RWPE2 (cell line): Measurements from ENCODE around the gene FOXA2.
A peak's percentile ranks its signal among the peaks of the same experiment; 100 is the strongest.

Source experiments
- ATAC-seq: fragments of 200-7000 bp; cut with Tn5 transposase; 3 replicates; pipeline ENCODE4 v1.9.1; 2021; ENCODE audit warnings: low read depth
- DNase-seq: peaks from one replicate; pipeline ENCODE4 v3.0.0-alpha.2; 2020; ENCODE audit warnings: low spot score
- H3K27ac ChIP-seq: fragments of 450-650 bp; 2 replicates; pipeline ENCODE4 v1.5.1; 2017; ENCODE audit warnings: mild to moderate bottlenecking; ENCODE audit not compliant: poor library complexity, severe bottlenecking
- H3K27me3 ChIP-seq: fragments of 250-450 bp; sonication (Bioruptor Pico); 2 replicates; pipeline ENCODE4 v1.5.1; 2021; ENCODE audit warnings: mild to moderate bottlenecking, moderate library complexity; ENCODE audit not compliant: insufficient read depth, poor library complexity, severe bottlenecking
- H3K36me3 ChIP-seq: fragments of 250-450 bp; sonication (Bioruptor Pico); 2 replicates; pipeline ENCODE4 v1.5.1; 2020; ENCODE audit warnings: low read depth, mild to moderate bottlenecking, moderate library complexity
- H3K4me1 ChIP-seq: fragments of 250-450 bp; sonication (Bioruptor Pico); 2 replicates; pipeline ENCODE4 v1.5.1; 2021; ENCODE audit warnings: mild to moderate bottlenecking, moderate library complexity; ENCODE audit not compliant: insufficient read depth, poor library complexity, severe bottlenecking
- H3K4me3 ChIP-seq: fragments of 250-450 bp; sonication (Bioruptor Pico); 2 replicates; pipeline ENCODE4 v1.5.1; 2021; ENCODE audit warnings: mild to moderate bottlenecking, moderate library complexity; ENCODE audit not compliant: severe bottlenecking
- H3K9me3 ChIP-seq: fragments of 250-450 bp; sonication (Bioruptor Pico); 2 replicates; pipeline ENCODE4 v1.5.1; 2021; ENCODE audit warnings: mild to moderate bottlenecking, moderate library complexity; ENCODE audit not compliant: severe bottlenecking
- CTCF ChIP-seq: fragments of 450-650 bp; IDR thresholded peaks from one replicate; pipeline ENCODE4 v1.5.1; 2017; ENCODE audit warnings: mild to moderate bottlenecking, moderate library complexity; ENCODE audit not compliant: poor library complexity, severe bottlenecking

FOXA2 gene

GRCh38 chr20:22578221-22579118 lies 5.9 kb downstream of the FOXA2 start:
- peak; percentile 5; the same call in 1 of the 3 replicates for ATAC-seq
- Histone ChIP-seq H3K27me3 (peaks cover 21% of the 10 kb centered on the region), H3K4me1 (no peaks in the 10 kb centered on the region), H3K9me3 (no peaks in the 10 kb centered on the region), H3K27ac (no peak overlapping the region), H3K4me3 (peak overlapping the region; percentile 12), H3K36me3 (peaks cover 18% of the 10 kb centered on the region)
- no peak for TF ChIP-seq CTCF
- no peak for DNase-seq

GRCh38 chr20:22577515-22578220 lies 6.7 kb downstream of the FOXA2 start:
- H3K36me3 ChIP-seq = peaks cover 18% of the 10 kb centered on the region
- H3K4me1 ChIP-seq = no peaks in the 10 kb centered on the region
- H3K9me3 ChIP-seq = no peaks in the 10 kb centered on the region
- H3K27me3 ChIP-seq = peaks cover 21% of the 10 kb centered on the region
- DNase-seq = no peak
- H3K27ac ChIP-seq = no peak overlapping the region
- no peak for TF ChIP-seq CTCF
- H3K4me3 ChIP-seq = no peak overlapping the region
- ATAC-seq = peak; percentile 24; the same call in 1 of the 3 replicates

- DNase-seq (no peak), ATAC-seq (no peak)
- Histone ChIP-seq H3K27ac (no peak overlapping the region), H3K4me3 (no peak overlapping the region), H3K9me3 (no peaks in the 10 kb centered on the region), H3K27me3 (peaks cover 21% of the 10 kb centered on the region), H3K4me1 (no peaks in the 10 kb centered on the region), H3K36me3 (peaks cover 14% of the 10 kb centered on the region)
- TF ChIP-seq CTCF = no peak
Measured at GRCh38 chr20:22576733-22577514, 7.4 kb downstream of the FOXA2 start.

- Histone ChIP-seq H3K4me3 (no peak overlapping the region), H3K27ac (no peak overlapping the region), H3K4me1 (no peaks in the 10 kb centered on the region), H3K27me3 (peaks cover 21% of the 10 kb centered on the region), H3K36me3 (peaks cover 8% of the 10 kb centered on the region), H3K9me3 (no peaks in the 10 kb centered on the region)
- ATAC-seq (no peak), DNase-seq (no peak)
- TF ChIP-seq CTCF = no peak
Measured at GRCh38 chr20:22576273-22576672, 8.1 kb downstream of the FOXA2 start.
